Parathyroid adenoma (tissue), 2 donors: ENCODE results near the gene AKT3.
"Not testable (repeated sequence)": the region's sequence is repeated elsewhere in the genome, so short reads cannot be mapped to it uniquely, and the experiment has no call there.

Experiments used
- H2AFZ ChIP-seq: fragments of 300-600 bp; sonication (generic); one replicate; pipeline ENCODE4 v1.7.0; 2017; ENCODE audit warnings: antibody characterized with exemption, mild to moderate bottlenecking
- H3K27ac ChIP-seq: fragments of 300-600 bp; sonication (generic); one replicate; pipeline ENCODE4 v1.7.0; 2017
- H3K27me3 ChIP-seq: fragments of 300-600 bp; sonication (generic); one replicate; pipeline ENCODE4 v1.7.0; 2017; ENCODE audit warnings: low read length; ENCODE audit not compliant: control insufficient read depth, insufficient read depth
- H3K36me3 ChIP-seq: fragments of 300-600 bp; sonication (generic); one replicate; pipeline ENCODE4 v1.7.0; 2017; ENCODE audit warnings: low read length; ENCODE audit not compliant: control insufficient read depth, insufficient read depth
- H3K4me1 ChIP-seq: fragments of 300-600 bp; sonication (generic); one replicate; pipeline ENCODE4 v1.7.0; 2017; ENCODE audit warnings: control low read depth
- H3K4me2 ChIP-seq: fragments of 300-600 bp; sonication (generic); one replicate; pipeline ENCODE4 v1.7.0; 2017; ENCODE audit warnings: low read length
- H3K4me3 ChIP-seq: fragments of 300-600 bp; sonication (generic); one replicate; pipeline ENCODE4 v1.7.0; 2017; ENCODE audit warnings: low read depth, low read length
- H3K79me2 ChIP-seq: fragments of 300-600 bp; sonication (generic); one replicate; pipeline ENCODE4 v1.7.0; 2017; ENCODE audit warnings: control low read depth
- H3K9ac ChIP-seq: fragments of 300-600 bp; sonication (generic); one replicate; pipeline ENCODE4 v1.7.0; 2017; ENCODE audit warnings: mild to moderate bottlenecking
- H3K9me3 ChIP-seq: fragments of 300-600 bp; sonication (generic); one replicate; pipeline ENCODE4 v1.7.0; 2017; ENCODE audit warnings: low read length; ENCODE audit not compliant: control insufficient read depth
- TF ChIP-seq, protein P1 (sequence below): fragments of 300-600 bp; sonication (generic); IDR thresholded peaks from one replicate; pipeline ENCODE4 v1.7.0; 2017; ENCODE audit warnings: antibody characterized with exemption, mild to moderate bottlenecking
- donor health status: primary hyperparathyroidism.

The AKT3 gene

DNA sequence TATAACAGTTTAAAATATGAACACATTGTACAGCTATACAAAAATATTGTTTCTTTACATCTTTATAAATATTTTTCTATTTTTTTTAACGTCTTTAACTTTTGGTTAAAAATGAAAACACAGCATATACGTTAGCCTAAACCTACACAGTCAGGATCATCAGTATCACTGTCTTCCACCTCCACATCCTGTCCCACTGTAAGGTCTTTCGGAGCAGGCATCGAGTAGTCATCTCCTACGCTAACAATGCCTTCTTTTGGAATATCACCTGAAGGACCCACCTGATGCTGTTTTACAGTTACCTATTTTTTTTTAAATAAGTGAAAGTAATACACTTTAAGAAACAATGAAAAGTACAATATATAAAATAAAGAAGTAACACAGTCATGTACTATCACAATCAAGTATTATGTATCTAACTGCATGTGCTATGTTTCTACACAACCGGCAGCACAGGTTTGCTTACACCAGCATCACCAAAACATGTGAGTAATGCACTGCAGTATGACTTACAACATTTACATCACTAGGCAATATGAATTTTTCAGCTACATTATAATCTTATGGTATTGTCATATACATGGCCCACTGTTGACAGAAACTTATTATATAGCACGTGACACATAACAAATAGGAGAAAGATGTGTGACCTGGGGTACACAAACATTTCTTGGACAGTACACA is 254.4 kb downstream of the AKT3 start:
- no peak overlapping the region for H3K9ac ChIP-seq
- no peaks in the 10 kb centered on the region for H3K4me1 ChIP-seq
- no peaks in the 10 kb centered on the region for H3K27me3 ChIP-seq
- no peaks in the 10 kb centered on the region for H3K36me3 ChIP-seq
- H3K4me3 ChIP-seq = no peak overlapping the region
- TF ChIP-seq, protein P1, sequence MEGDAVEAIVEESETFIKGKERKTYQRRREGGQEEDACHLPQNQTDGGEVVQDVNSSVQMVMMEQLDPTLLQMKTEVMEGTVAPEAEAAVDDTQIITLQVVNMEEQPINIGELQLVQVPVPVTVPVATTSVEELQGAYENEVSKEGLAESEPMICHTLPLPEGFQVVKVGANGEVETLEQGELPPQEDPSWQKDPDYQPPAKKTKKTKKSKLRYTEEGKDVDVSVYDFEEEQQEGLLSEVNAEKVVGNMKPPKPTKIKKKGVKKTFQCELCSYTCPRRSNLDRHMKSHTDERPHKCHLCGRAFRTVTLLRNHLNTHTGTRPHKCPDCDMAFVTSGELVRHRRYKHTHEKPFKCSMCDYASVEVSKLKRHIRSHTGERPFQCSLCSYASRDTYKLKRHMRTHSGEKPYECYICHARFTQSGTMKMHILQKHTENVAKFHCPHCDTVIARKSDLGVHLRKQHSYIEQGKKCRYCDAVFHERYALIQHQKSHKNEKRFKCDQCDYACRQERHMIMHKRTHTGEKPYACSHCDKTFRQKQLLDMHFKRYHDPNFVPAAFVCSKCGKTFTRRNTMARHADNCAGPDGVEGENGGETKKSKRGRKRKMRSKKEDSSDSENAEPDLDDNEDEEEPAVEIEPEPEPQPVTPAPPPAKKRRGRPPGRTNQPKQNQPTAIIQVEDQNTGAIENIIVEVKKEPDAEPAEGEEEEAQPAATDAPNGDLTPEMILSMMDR = no peak
- no peaks in the 10 kb centered on the region for H3K9me3 ChIP-seq
- no peak overlapping the region for H3K4me2 ChIP-seq
- no peaks in the 10 kb centered on the region for H3K79me2 ChIP-seq
- no peak overlapping the region for H3K27ac ChIP-seq
- no peak overlapping the region for H2AFZ ChIP-seq

DNA sequence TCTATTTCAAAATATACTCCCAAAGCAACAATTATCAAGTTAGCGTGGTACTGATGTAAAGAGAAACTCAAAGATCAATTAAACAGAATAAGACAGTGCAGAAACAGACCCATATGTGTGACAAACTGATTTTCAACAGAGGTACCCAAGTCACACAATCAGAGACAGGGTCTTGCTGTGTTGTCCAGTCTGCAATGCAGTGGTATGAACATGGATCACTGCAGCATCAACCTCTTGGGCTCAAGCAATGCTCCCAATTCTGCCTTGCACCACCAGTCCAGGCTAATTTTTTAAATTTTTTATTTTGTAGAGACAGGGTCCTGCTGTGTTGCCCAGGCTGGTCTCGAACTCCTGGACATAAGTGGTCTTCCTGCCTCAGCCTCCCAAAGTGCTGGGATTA is 255.6 kb downstream of the AKT3 start:
- Histone ChIP-seq H2AFZ (no peak overlapping the region), H3K4me3 (no peak overlapping the region), H3K27ac (no peak overlapping the region), H3K9ac (no peak overlapping the region), H3K36me3 (no peaks in the 10 kb centered on the region), H3K9me3 (no peaks in the 10 kb centered on the region), H3K4me2 (no peak overlapping the region), H3K79me2 (no peaks in the 10 kb centered on the region), H3K27me3 (no peaks in the 10 kb centered on the region), H3K4me1 (no peaks in the 10 kb centered on the region)
- TF ChIP-seq, protein P1 = no peak

DNA sequence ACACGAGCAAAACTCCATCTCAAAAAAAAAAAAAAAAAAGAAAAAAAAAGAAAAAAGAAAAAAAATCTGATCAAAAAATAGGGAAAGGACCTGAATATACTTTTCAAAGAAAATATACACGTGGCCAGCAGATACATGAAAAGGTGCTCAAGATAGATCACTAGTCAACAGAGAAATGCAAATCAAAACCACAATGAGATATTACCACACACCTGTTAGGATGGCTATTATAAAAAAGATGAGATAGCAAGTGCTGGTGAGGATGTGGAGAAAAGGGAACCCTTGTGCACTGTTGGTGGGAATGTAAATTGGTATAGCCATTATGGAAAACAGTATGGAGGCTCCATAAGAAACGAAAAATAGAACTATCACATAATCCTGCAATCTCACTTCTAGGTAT is 260.8 kb downstream of the AKT3 start:
- H3K27ac ChIP-seq, H3K27me3 ChIP-seq, H3K9me3 ChIP-seq, H2AFZ ChIP-seq, H3K9ac ChIP-seq, H3K4me3 ChIP-seq, H3K79me2 ChIP-seq, H3K36me3 ChIP-seq, H3K4me1 ChIP-seq, H3K4me2 ChIP-seq: not testable (repeated sequence)

DNA sequence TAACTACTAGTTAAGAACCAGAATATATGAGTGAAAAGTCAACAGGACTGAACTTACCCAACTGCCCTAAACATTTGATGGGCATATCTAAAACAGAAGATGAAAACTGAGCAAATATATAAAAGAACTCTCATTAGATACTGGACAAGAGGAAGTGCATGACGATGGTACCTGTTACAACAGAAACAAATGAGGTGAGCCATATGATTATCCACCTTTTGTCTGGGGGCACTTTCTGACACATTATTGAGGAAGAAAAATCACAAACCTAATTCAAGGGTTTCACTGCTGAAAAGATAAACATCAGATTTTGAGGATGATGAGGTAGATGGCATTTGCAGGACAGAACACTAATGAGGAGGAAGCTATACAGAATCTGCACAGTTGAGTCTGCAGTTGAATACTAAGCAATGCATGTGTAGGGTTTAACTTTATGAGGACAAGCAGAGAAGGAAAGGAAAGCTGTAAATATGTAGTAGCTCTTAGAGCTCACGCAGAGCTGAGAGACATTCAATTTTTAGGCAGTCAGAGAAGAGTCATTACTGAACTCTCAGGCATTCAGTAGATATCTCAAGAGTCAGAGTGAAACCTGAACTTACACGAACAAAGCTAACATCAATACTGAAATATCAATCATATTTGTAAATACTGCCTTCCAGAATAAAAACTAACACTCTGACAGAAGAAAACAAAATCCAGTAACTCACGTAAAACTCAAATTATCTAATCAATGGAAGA is 262.1 kb downstream of the AKT3 start:
- Histone ChIP-seq H3K4me3 (no peak overlapping the region), H3K9me3 (no peaks in the 10 kb centered on the region), H3K4me1 (no peaks in the 10 kb centered on the region), H3K27me3 (no peaks in the 10 kb centered on the region), H3K27ac (peak overlapping the region; percentile 6), H2AFZ (no peak overlapping the region), H3K4me2 (no peak overlapping the region), H3K79me2 (no peaks in the 10 kb centered on the region), H3K9ac (no peak overlapping the region), H3K36me3 (no peaks in the 10 kb centered on the region)
- TF ChIP-seq, protein P1 = no peak

DNA sequence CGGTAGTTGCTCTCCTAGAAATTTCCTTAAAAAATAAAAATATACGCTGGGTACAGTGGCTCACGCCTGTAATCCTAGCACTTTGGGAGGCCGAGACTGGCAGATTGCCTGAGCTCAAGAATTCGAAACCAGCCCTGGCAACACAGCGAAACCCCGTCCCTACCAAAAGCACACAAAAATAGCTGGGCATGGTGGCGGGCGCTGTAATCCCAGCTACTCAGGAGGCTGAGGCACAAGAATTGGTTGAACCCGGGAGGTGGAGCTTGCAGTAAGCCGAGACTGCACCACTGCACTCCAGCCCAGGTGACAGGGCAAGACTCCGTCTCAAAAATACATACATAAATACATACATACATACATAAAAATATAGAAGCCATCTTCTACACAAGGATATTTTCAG is 262.8 kb downstream of the AKT3 start:
- Histone ChIP-seq H3K36me3 (no peaks in the 10 kb centered on the region), H2AFZ (no peak overlapping the region), H3K4me2 (no peak overlapping the region), H3K4me3 (no peak overlapping the region), H3K4me1 (no peaks in the 10 kb centered on the region), H3K27me3 (no peaks in the 10 kb centered on the region), H3K27ac (peak overlapping the region; percentile 51), H3K9ac (no peak overlapping the region), H3K79me2 (no peaks in the 10 kb centered on the region), H3K9me3 (no peaks in the 10 kb centered on the region)
- TF ChIP-seq, protein P1 = no peak
